Hematopoietic multipotent progenitor cell (in vitro differentiated cells): ENCODE measurements around the gene GPATCH1. TPM values are rescaled to one million over a fixed set of nuclear protein-coding genes. Genes with fewer than 3 reads are reported as not detected.
"Not testable (repeated sequence)": the region's sequence is repeated elsewhere in the genome, so short reads cannot be mapped to it uniquely, and the experiment has no call there.

Source experiments
- DNase-seq, 3 donors: peaks; one replicate each; pipeline ENCODE4 v3.0.0-alpha.2; 2011 to 2015; ENCODE audit warnings: low read depth in 2 of 3, low spot score in 2 of 3
- total RNA-seq: library from RNA; depleted of rRNA; stranded (reverse); fragments of >200 nt; gene quantifications from one replicate; pipeline ENCODE4 v1.2.3, GENCODE V29; 2012

The GPATCH1 gene
- total RNA-seq, 1 donor: 6.2 TPM

DNA sequence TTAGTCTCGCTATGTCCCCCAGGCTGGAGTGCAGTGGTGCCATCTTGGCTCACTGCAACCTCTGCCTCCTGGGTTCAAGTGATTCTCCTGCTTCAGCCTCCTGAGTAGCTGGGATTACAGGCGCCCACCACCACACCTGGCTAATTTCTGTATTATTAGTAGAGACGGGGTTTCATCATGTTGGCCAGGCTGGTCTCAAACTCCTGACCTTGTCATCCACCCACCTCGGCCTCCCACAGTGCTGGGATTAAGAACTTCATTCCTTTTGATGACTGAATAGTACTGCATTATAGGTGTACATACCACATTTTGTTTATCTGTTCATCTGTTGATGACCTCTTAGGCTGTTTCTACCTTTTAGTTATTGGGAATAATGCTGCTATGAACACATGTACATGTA lies 71.6 kb downstream of the GPATCH1 start:
- not testable (repeated sequence) for DNase-seq

DNA sequence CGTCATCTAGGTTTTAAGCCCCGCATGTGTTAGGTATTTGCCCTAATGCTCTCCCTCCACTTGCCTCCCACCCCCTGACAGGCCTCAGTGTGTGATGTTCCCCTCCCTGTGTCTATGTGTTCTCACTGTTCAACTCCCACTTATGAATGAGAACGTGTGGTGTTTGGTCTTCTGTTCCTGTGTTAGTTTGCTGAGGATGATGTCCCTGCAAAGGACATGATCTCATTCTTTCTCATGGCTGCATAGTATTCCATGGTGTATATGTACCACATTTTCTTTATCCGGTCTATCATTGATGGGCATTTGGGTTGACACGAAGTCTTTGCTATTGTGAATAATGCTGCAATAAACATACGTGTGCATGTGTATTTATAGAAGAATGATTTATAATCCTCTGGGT lies 73.3 kb downstream of the GPATCH1 start:
- DNase-seq: not testable (repeated sequence)

DNA sequence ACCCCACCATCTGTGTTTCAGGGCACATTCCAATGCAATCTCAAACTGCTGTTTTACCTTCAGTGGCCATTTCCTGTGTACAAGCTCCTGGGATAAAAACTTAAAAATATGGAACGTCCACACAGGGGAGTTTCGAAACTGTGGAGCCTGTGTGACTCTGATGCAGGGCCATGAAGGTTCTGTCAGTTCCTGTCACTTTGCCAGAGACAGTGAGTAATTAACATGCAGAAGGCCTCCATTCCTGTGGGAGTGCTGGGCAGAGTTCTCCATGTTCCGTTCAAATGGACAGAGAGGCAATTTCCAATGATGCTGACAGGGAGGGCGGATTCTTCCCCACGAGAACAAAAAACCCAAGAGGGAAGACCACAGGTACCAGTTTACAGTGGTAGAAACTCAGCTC lies 75.4 kb downstream of the GPATCH1 start:
- no peak for DNase-seq

DNA sequence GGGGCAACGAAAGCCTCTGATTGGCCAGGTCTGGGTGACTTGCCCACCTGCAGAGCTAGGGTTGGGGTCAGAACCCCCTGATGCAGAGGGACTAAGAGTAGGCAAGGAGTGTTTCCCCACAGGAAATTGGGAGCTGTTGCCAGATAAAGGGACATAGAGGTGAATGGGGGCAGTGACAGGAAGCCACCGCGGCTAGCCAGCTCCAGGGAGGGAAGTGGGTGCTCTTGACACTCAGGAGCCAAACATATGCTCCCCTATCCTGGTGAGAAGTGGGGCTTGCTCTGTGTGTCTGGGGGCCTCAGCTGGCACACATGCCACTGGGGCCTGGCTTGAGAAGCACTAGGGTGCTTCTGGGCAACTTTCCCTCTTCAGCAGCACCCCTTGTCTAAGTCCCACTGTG lies 76.9 kb downstream of the GPATCH1 start:
- no peak for DNase-seq

GRCh38 chr19:33158365-33158764 lies 77.4 kb downstream of the GPATCH1 start:
- DNase-seq: no peak

- no peak for DNase-seq
Observed at GRCh38 chr19:33159149-33159548, 78.2 kb downstream of the GPATCH1 start.

- no peak for DNase-seq
Observed at GRCh38 chr19:33159893-33160292, 78.9 kb downstream of the GPATCH1 start.

GRCh38 chr19:33161201-33161600 lies 80.2 kb downstream of the GPATCH1 start:
- no peak for DNase-seq

- no peak for DNase-seq
Observed at GRCh38 chr19:33163481-33163880, 82.5 kb downstream of the GPATCH1 start.

DNA sequence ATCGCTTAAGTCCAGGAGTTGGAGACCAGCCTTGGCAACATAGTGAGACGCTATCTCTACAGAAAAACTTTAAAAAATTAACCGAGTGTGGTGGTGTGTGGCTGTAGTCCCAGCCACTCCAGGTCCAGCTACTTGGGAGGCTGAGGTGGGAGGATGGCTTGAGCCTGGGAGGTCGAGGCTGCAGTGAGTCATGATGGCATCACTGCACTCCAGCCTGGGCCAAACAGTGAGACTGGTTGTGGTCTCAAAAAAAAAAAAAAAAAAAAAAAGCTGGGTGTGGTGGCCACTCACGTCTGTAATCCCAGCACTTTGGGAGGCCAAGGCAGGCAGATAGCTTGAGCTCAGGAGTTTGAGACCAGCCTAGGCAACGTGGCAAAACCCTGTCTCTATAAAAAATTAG lies 85.1 kb downstream of the GPATCH1 start:
- DNase-seq: not testable (repeated sequence)

DNA sequence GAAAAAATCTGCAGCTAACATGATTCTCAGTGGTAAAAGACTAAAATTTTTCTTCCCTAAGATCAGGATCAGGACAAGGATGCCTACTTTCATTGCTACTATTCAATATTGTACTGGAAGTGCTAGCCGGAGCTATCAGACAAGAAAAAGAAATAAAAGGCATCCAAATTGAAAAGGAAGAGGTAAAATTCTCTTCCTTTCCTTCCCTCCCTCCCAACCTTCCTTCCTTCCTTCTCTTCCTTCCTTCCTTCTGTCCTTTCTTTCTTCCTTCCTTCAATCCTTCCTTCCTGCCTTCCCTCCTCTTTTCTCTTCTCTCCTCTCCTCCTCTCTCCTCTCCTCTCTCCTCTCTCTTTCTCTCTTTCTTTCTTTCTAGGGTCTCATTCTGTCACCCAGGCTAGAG lies 86.5 kb downstream of the GPATCH1 start:
- DNase-seq: no peak

GRCh38 chr19:33168528-33168927 lies 87.5 kb downstream of the GPATCH1 start:
- no peak for DNase-seq

GRCh38 chr19:33171222-33171795 lies 90.3 kb downstream of the GPATCH1 start:
- no peak for DNase-seq

DNA sequence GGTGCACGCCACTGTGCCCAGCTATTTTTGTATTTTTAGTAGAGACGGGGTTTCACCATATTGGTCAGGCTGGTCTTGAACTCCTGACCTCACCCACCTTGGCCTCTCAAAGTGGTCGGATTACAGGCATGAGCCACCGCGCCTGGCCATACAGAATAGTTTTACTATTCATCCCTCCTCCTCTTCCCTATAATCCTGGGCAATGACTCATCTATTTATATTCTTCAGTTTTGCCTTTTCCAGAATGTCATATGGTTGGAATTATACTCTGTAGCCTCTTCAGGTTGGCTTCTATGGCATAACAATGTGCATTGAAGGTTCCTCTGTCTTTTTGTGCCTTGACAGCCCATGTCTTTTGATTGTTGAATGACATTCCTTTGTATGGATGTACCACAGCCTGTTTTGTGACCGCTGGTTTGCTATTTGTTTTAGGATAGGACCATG lies 91.0 kb downstream of the GPATCH1 start:
- no peak for DNase-seq

DNA sequence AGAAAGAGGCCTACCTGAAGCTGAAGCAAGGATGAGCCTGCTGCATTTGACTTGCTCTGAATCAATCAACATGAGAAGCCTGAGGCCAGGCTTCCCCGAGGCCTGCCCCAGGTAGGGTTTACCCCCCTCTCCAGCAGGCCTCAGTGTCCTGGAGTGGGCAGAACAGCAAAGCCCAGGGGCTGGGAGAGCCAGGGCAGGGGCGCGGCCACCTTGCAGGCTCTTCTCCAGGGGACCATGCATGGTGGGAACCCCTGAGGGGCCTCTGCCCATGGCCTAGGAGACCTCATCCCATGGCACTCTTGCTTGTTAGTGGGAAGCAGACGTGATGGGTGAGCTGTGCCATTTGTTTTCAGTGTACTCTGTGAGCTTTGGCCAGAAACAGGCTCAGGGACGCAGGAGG lies 93.2 kb downstream of the GPATCH1 start:
- DNase-seq: no peak

- no peak for DNase-seq
Observed at GRCh38 chr19:33175156-33175782, 94.3 kb downstream of the GPATCH1 start.

- peak in 1 of 3 donors; percentile 42 for DNase-seq
Observed at GRCh38 chr19:33175886-33176669, 95.1 kb downstream of the GPATCH1 start.

- DNase-seq: peak; percentile 95 to 100 (median 97)
Observed at GRCh38 chr19:33176670-33177416, 95.9 kb downstream of the GPATCH1 start.

DNA sequence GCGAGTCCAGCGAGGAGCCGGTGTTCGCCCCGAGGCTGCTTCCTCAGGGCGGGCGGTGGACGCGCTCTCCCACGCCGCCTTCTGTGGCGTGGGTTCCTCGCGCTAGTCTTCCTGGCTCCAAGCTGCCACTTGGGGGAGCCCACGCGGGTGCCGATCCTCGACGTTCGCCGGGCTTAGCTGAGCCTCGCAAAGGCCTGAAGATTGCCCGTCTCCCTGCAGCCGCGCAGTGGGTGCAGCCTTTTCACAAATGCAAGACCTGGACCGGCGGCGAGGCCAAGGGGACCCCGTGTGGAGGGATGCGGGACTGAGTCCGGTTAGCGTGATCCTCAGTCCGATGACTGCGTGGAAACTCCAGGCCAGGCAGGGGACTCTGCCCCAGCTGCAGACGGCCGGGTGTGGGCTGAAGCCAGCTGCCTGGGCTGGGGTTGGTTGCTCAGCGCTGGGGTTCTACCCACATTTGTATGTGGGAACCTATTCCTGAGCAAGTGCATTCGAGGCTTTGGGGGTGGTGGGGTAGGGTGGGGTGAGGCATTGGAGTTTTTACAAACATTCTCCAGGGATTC lies 96.5 kb downstream of the GPATCH1 start:
- peak in 2 of 3 donors; percentile 90 to 91 for DNase-seq
